ENCODE data around the gene FCHSD1.

FCHSD1 gene

GRCh38 chr5:141655020-141655419 lies 3.8 kb upstream of the FCHSD1 start:
- no peak overlapping the region for H3K4me3 ChIP-seq (ENCODE audit: low read depth, low read length)
- no peak for TF ChIP-seq CTCF (IDR thresholded peaks at IDR 0.05; ENCODE audit: control insufficient read depth, extremely low read depth, insufficient read depth)
- no peak for DNase-seq (ENCODE audit: low read depth)

- no peak for DNase-seq (ENCODE audit: low read depth)
- no peak overlapping the region for H3K4me3 ChIP-seq (ENCODE audit: low read depth, low read length)
- TF ChIP-seq CTCF (IDR thresholded peaks at IDR 0.05; ENCODE audit: control insufficient read depth, extremely low read depth, insufficient read depth), result no peak
These were observed 3.1 kb upstream of the FCHSD1 start for GRCh38 chr5:141654298-141654697.

- no peak for TF ChIP-seq CTCF (IDR thresholded peaks at IDR 0.05; ENCODE audit: control insufficient read depth, extremely low read depth, insufficient read depth)
- DNase-seq (ENCODE audit: low read depth), result no peak
These were observed 499 bp upstream of the FCHSD1 start for GRCh38 chr5:141651728-141652105.

GRCh38 chr5:141649972-141650371 lies 1.2 kb downstream of the FCHSD1 start:
- no peak for TF ChIP-seq CTCF (IDR thresholded peaks at IDR 0.05; ENCODE audit: control insufficient read depth, extremely low read depth, insufficient read depth)
- DNase-seq (ENCODE audit: low read depth), result no peak
- H3K4me3 ChIP-seq (ENCODE audit: low read depth, low read length), result no peak overlapping the region

More at GRCh38 chr5:141651728-141652105, 499 bp upstream of the FCHSD1 start:
- no peak overlapping the region for H3K4me3 ChIP-seq (ENCODE audit: low read depth, low read length)

GRCh38 chr5:141649056-141649688 lies 2.0 kb downstream of the FCHSD1 start:
- DNase-seq (ENCODE audit: low read depth), result no peak
- H3K4me3 ChIP-seq (ENCODE audit: low read depth, low read length), result no peak overlapping the region
- no peak for TF ChIP-seq CTCF (IDR thresholded peaks at IDR 0.05; ENCODE audit: control insufficient read depth, extremely low read depth, insufficient read depth)

GRCh38 chr5:141647851-141648250 lies 3.4 kb downstream of the FCHSD1 start:
- TF ChIP-seq CTCF (IDR thresholded peaks at IDR 0.05; ENCODE audit: control insufficient read depth, extremely low read depth, insufficient read depth), result no peak
- DNase-seq (ENCODE audit: low read depth), result no peak

GRCh38 chr5:141647242-141647641 lies 4.0 kb downstream of the FCHSD1 start:
- TF ChIP-seq CTCF (IDR thresholded peaks at IDR 0.05; ENCODE audit: control insufficient read depth, extremely low read depth, insufficient read depth), result no peak
- no peak overlapping the region for H3K4me3 ChIP-seq (ENCODE audit: low read depth, low read length)
- no peak for DNase-seq (ENCODE audit: low read depth)

More at GRCh38 chr5:141647851-141648250, 3.4 kb downstream of the FCHSD1 start:
- H3K4me3 ChIP-seq (ENCODE audit: low read depth, low read length), result no peak overlapping the region

Data from LNCaP clone FGC (cell line).